Activated CD4-positive, alpha-beta T cell treated with anti-CD3 and anti-CD28 coated beads for 36 hours (primary cell): ENCODE results near the gene ZNF770. TPM values are rescaled to one million over a fixed set of nuclear protein-coding genes. Genes with fewer than 3 reads are reported as not detected.
"Not testable (repeated sequence)": the region's sequence is repeated elsewhere in the genome, so short reads cannot be mapped to it uniquely, and the experiment has no call there.

Source experiments
- ATAC-seq: fragments of 200-7000 bp; cut with Tn5 transposase; one replicate; pipeline ENCODE4 v1.10.0; 2021; ENCODE audit warnings: mild to moderate bottlenecking, moderate library complexity
- CTCF ChIA-PET: fragments of 350-600 bp; sonication (Branson Sonifier 250); formaldehyde crosslinking; loops from one replicate; lab custom pipeline; 2021; ENCODE audit warnings: antibody characterized with exemption; lab: Charles Lee
- POLR2A ChIA-PET: fragments of 350-600 bp; sonication (Branson Sonifier 250); formaldehyde crosslinking; loops from one replicate; lab custom pipeline; 2021; ENCODE audit warnings: antibody characterized with exemption, inconsistent platforms; lab: Charles Lee
- DNase-seq: peaks from one replicate; pipeline ENCODE4 v3.0.0-alpha.2; 2020
- H3K27ac Mint-ChIP-seq: one replicate; pipeline ENCODE4 v1.8.0; 2021; ENCODE audit warnings: mixed read lengths
- H3K27me3 Mint-ChIP-seq: one replicate; pipeline ENCODE4 v1.8.0; 2021; ENCODE audit warnings: mixed read lengths
- H3K36me3 Mint-ChIP-seq: one replicate; pipeline ENCODE4 v1.8.0; 2021; ENCODE audit warnings: low read depth, mixed read lengths
- H3K4me1 Mint-ChIP-seq: one replicate; pipeline ENCODE4 v1.8.0; 2021; ENCODE audit warnings: mixed read lengths
- H3K4me3 Mint-ChIP-seq: one replicate; pipeline ENCODE4 v1.8.0; 2021; ENCODE audit warnings: mild to moderate bottlenecking, moderate library complexity, mixed read lengths
- H3K9me3 Mint-ChIP-seq: one replicate; pipeline ENCODE4 v1.8.0; 2021; ENCODE audit warnings: low read depth, mixed read lengths
- intact Hi-C, 2 experiments: fragments of 100-400 bp; cut with DNase I in 1 of 2; cut with micrococcal nuclease in 1 of 2; formaldehyde crosslinking; loops; one replicate each; pipeline versions ENCODE4 v1.14.2 to v1.15.1; 2022 to 2024; cut with DNase I, micrococcal nuclease
- total RNA-seq, 2 experiments: library from RNA; stranded (reverse); gene quantifications; one replicate each; pipeline ENCODE4 v1.2.3, GENCODE V29; 2021

ZNF770 gene
- total RNA-seq, 2 experiments from 2014 or later, result 64.1 to 65.1 TPM

DNA sequence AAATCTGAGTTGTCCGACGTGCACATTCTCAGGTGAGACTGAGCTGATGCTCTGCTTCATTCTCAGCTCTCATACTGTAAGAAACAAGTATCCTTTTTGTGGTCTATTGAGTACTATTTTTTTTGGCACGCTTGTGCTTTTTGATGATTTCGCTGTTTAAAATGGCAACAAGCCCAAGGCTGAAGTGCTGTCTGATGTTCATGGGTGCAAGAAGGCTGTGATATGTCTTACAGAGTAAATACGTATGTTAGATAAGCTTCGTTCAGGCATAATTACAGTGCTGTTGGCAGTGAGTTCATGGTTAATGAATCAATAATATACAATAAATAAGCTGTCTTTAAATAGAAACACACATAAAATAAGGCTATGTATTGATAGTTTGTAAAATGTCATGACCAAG, 45.7 kb downstream of the ZNF770 start:
- CTCF ChIA-PET, result interaction anchor here (0.6 to 1.0 kb wide), 3 partner anchors 18 to 28 kb away, joined by 3 to 4 read pairs (median 3); partner anchors contain the start of gene AQR
- ATAC-seq (no peak), DNase-seq (no peak)
- Mint-ChIP-seq H3K27ac (no peak overlapping the region), H3K4me3 (no peak overlapping the region), H3K36me3 (peaks cover 24% of the 10 kb centered on the region), H3K27me3 (no peaks in the 10 kb centered on the region), H3K9me3 (no peaks in the 10 kb centered on the region), H3K4me1 (no peaks in the 10 kb centered on the region)
- intact Hi-C loops, result no loop called here
- POLR2A ChIA-PET, result interaction anchor here (1.0 kb wide), 1 partner anchor 9 kb away, joined by 3 read pairs; no protein-coding TSS in a partner anchor

DNA sequence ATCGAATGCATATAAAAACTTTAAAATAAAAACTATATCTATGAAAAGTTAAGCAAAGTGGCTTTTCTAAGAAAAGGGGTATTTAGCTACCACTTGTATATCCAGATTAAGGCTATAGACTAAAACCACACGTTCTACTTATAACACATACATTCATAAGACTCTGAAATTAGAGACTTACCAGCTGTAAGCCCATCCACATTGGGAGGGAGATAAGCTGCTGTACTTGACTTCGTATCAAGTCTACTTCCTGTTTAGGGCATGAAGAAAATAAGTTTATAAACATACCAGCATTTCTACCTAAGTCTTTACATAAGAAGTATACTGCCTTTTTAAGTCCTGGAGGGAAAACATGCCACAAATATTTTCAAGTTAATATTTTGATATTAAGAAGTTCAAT, 46.3 kb downstream of the ZNF770 start:
- no peaks in the 10 kb centered on the region for H3K9me3 Mint-ChIP-seq
- H3K27me3 Mint-ChIP-seq, result no peaks in the 10 kb centered on the region
- ChIA-PET POLR2A (interaction anchor here (1.0 kb wide), 1 partner anchor 9 kb away, joined by 3 read pairs; no protein-coding TSS in a partner anchor), CTCF (interaction anchor here (0.9 to 1.5 kb wide), 3 partner anchors 11 to 27 kb away, joined by 3 to 5 read pairs (median 4); partner anchors contain the start of gene AQR)
- no peak for ATAC-seq
- H3K4me1 Mint-ChIP-seq, result no peaks in the 10 kb centered on the region
- intact Hi-C loops, result no loop called here
- peaks cover 24% of the 10 kb centered on the region for H3K36me3 Mint-ChIP-seq
- H3K4me3 Mint-ChIP-seq, result no peak overlapping the region
- no peak overlapping the region for H3K27ac Mint-ChIP-seq
- DNase-seq, result no peak

DNA sequence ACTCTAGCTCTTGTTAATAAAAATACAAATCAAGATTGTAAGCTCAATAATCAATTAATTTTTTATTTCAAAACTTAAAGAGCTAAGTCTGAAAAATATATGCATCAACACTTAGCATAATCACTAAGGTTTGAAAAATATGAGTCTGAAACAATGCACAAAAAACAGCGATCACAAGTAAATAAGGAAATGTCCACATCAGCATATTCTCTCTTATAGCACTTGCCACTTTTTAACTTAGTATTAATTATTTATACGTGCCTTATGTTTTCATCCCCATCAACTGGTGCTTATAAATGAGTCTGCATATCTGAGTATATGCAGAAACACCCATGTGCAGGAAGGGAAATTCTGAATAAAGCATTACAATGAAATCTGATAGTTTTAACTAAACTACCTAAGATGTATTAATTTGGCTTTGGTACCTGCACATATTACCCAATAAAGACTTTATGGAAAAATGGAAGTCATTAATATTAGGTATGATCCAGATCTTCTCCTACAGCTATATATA, 46.8 kb downstream of the ZNF770 start:
- no peaks in the 10 kb centered on the region for H3K4me1 Mint-ChIP-seq
- no peak overlapping the region for H3K27ac Mint-ChIP-seq
- DNase-seq (no peak), ATAC-seq (no peak)
- H3K9me3 Mint-ChIP-seq, result no peaks in the 10 kb centered on the region
- intact Hi-C loops, result no loop called here
- no peak overlapping the region for H3K4me3 Mint-ChIP-seq
- ChIA-PET POLR2A (no interaction called here), CTCF (interaction anchor here (0.6 to 1.5 kb wide), 3 partner anchors 11 to 28 kb away, joined by 3 to 5 read pairs (median 4); partner anchors contain the start of gene AQR)
- peaks cover 24% of the 10 kb centered on the region for H3K36me3 Mint-ChIP-seq
- H3K27me3 Mint-ChIP-seq, result no peaks in the 10 kb centered on the region

DNA sequence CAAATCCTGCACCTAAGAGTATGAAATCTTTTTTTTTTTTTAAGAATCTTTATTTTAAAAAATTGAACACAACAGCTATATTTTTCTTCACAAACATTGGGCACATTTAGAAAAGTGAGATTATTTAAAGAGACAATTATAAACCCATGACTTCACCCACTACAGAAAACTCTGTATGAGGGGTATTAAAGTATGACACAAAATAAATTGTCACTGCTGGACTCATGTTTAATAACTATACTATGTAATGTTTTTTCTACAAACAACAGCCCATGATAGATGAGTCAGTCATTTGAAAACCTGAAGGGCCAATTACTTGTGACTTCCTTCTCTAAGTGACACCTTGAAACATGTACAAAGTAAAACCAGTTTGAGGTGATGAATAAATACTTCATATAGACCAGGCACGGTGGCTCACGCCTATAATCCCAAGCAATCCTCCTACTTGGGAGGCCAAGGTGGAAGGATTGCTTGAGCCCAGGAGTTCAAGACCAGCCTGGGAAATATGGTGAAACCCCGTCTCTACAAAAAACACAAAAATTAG, 54.6 kb downstream of the ZNF770 start:
- peaks cover 44% of the 10 kb centered on the region for H3K36me3 Mint-ChIP-seq
- ATAC-seq (no peak), DNase-seq (no peak)
- intact Hi-C loops, result no loop called here
- CTCF ChIA-PET, result interaction anchor here (0.8 to 1.4 kb wide), 2 partner anchors 11 to 20 kb away, joined by 3 to 4 read pairs; no protein-coding TSS in a partner anchor
- no peak overlapping the region for H3K27ac Mint-ChIP-seq
- no peak overlapping the region for H3K4me3 Mint-ChIP-seq
- POLR2A ChIA-PET, result no interaction called here
- H3K4me1 Mint-ChIP-seq, result no peaks in the 10 kb centered on the region
- H3K9me3 Mint-ChIP-seq, result no peaks in the 10 kb centered on the region
- no peaks in the 10 kb centered on the region for H3K27me3 Mint-ChIP-seq

DNA sequence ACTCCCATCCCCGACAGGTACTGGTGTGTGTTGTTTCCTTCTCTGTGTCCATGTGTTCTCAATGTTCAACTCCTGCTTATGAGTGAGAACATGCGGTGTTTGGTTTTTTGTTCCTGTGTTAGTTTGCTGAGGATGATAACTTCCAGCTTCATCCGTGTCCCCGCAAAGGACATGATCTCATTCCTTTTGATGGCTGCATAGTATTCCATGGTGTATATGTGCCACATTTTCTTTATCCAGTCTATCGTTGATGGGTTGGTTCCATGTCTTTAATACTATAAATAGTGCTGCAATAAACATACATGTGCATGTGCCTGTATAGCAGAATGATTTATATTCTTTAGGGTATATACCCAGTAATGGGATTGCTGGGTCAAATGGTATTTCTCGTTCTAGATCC, 59.7 kb downstream of the ZNF770 start:
- H3K27ac Mint-ChIP-seq, DNase-seq, intact Hi-C loops, H3K4me1 Mint-ChIP-seq, H3K27me3 Mint-ChIP-seq, H3K9me3 Mint-ChIP-seq, POLR2A ChIA-PET, H3K4me3 Mint-ChIP-seq, ATAC-seq: not testable (repeated sequence)
- CTCF ChIA-PET, result interaction anchor here (0.6 kb wide), 1 partner anchor 13 kb away, joined by 3 read pairs; no protein-coding TSS in a partner anchor
- H3K36me3 Mint-ChIP-seq, result peaks cover 50% of the 10 kb centered on the region

Other genes with a start within 250 kb of the ZNF770 start
- not detected for gene GJD2, start 233.3 kb downstream of the ZNF770 start, total RNA-seq
- gene ACTC1, start 192.7 kb downstream of the ZNF770 start, total RNA-seq, result not detected
- 10 to 100 TPM; 39.2 to 62.0 TPM for gene AQR, start 18.5 kb downstream of the ZNF770 start, total RNA-seq
- gene NANOGP8, start 97.0 kb upstream of the ZNF770 start, total RNA-seq, result not detected